Renal pelvis (tissue), 12 donors: ENCODE results near the gene UPK3BL1. TPM values are rescaled to one million over a fixed set of nuclear protein-coding genes. Genes with fewer than 3 reads are reported as not detected.
"Not testable (repeated sequence)": the region's sequence is repeated elsewhere in the genome, so short reads cannot be mapped to it uniquely, and the experiment has no call there.

ENCODE experiments used
- DNase-seq: peaks from one replicate; pipeline ENCODE4 v3.0.0-alpha.2; 2013
- long read RNA-seq, 16 experiments: transcript quantifications; one replicate each; lab custom pipeline, GENCODE V29; 2026
- polyA plus RNA-seq, 3 donors: library from polyadenylated mRNA; unstranded; fragments of 120-200 nt; gene quantifications; one replicate each; pipeline ENCODE4 v1.2.1, GENCODE V29; 2013; ENCODE audit not compliant: insufficient read length in 3 of 3

Gene UPK3BL1
- 10 to 100 TPM; 17.7 to 50.9 (median 18.6) TPM for polyA plus RNA-seq
- long read RNA-seq, donor 1, transcript UPK3BL1-201 (6 exons, 1,342 nt), result major isoform, 5 of 5 reads
- long read RNA-seq, donor 1, partial matches to known transcripts, result 0 of 5 reads
- long read RNA-seq, donor 1, other reads (novel, unspliced or antisense), result 0 of 5 reads
- long read RNA-seq, donor 2, transcript UPK3BL1-201 (6 exons, 1,342 nt), result major isoform, 6 of 6 reads
- long read RNA-seq, donor 2, partial matches to known transcripts, result 0 of 6 reads
- long read RNA-seq, donor 2, other reads (novel, unspliced or antisense), result 0 of 6 reads
- long read RNA-seq, donor 3, partial matches to known transcripts, result 0 of 4 reads
- long read RNA-seq, donor 3, other reads (novel, unspliced or antisense), result 0 of 4 reads
- long read RNA-seq, donor 4, partial matches to known transcripts, result 0 of 4 reads
- long read RNA-seq, donor 4, other reads (novel, unspliced or antisense), result 0 of 4 reads
- long read RNA-seq, donor 5, partial matches to known transcripts, result 0 of 2 reads
- long read RNA-seq, donor 5, other reads (novel, unspliced or antisense), result 0 of 2 reads
- long read RNA-seq, donor 6, transcript UPK3BL1-201 (6 exons, 1,342 nt), result major isoform, 13 of 13 reads
- long read RNA-seq, donor 6, partial matches to known transcripts, result 0 of 13 reads
- long read RNA-seq, donor 6, other reads (novel, unspliced or antisense), result 0 of 13 reads
- long read RNA-seq, donor 7, partial matches to known transcripts, result 0 of 1 reads
- long read RNA-seq, donor 7, other reads (novel, unspliced or antisense), result 0 of 1 reads
- long read RNA-seq, donor 8, result 0 reads
- long read RNA-seq, donor 9, result 0 reads
- long read RNA-seq, donor 10, partial matches to known transcripts, result 0 of 2 reads
- long read RNA-seq, donor 10, other reads (novel, unspliced or antisense), result 0 of 2 reads
- long read RNA-seq, donor 11, partial matches to known transcripts, result 0 of 3 reads
- long read RNA-seq, donor 11, other reads (novel, unspliced or antisense), result 0 of 3 reads
- long read RNA-seq, donor 12, transcript UPK3BL1-201 (6 exons, 1,342 nt), result major isoform, 8 of 8 reads
- long read RNA-seq, donor 12, partial matches to known transcripts, result 0 of 8 reads
- long read RNA-seq, donor 12, other reads (novel, unspliced or antisense), result 0 of 8 reads
- long read RNA-seq, donor 13, transcript UPK3BL1-201 (6 exons, 1,342 nt), result major isoform, 6 of 6 reads
- long read RNA-seq, donor 13, partial matches to known transcripts, result 0 of 6 reads
- long read RNA-seq, donor 13, other reads (novel, unspliced or antisense), result 0 of 6 reads
- long read RNA-seq, donor 14, partial matches to known transcripts, result 0 of 2 reads
- long read RNA-seq, donor 14, other reads (novel, unspliced or antisense), result 0 of 2 reads
- long read RNA-seq, donor 15, transcript UPK3BL1-201 (6 exons, 1,342 nt), result major isoform, 8 of 8 reads
- long read RNA-seq, donor 15, partial matches to known transcripts, result 0 of 8 reads
- long read RNA-seq, donor 15, other reads (novel, unspliced or antisense), result 0 of 8 reads
- long read RNA-seq, donor 16, partial matches to known transcripts, result 0 of 1 reads
- long read RNA-seq, donor 16, other reads (novel, unspliced or antisense), result 0 of 1 reads

GRCh38 chr7:102642691-102643090 is at the start of gene UPK3BL1:
Gene UPK3BL1 (minus strand): TSS chr7:102642791. CDS start chr7:102642741, 50 bp downstream.
- DNase-seq, result not testable (repeated sequence)

GRCh38 chr7:102690602-102691001 is 48.0 kb upstream of the UPK3BL1 start:
- not testable (repeated sequence) for DNase-seq

DNA sequence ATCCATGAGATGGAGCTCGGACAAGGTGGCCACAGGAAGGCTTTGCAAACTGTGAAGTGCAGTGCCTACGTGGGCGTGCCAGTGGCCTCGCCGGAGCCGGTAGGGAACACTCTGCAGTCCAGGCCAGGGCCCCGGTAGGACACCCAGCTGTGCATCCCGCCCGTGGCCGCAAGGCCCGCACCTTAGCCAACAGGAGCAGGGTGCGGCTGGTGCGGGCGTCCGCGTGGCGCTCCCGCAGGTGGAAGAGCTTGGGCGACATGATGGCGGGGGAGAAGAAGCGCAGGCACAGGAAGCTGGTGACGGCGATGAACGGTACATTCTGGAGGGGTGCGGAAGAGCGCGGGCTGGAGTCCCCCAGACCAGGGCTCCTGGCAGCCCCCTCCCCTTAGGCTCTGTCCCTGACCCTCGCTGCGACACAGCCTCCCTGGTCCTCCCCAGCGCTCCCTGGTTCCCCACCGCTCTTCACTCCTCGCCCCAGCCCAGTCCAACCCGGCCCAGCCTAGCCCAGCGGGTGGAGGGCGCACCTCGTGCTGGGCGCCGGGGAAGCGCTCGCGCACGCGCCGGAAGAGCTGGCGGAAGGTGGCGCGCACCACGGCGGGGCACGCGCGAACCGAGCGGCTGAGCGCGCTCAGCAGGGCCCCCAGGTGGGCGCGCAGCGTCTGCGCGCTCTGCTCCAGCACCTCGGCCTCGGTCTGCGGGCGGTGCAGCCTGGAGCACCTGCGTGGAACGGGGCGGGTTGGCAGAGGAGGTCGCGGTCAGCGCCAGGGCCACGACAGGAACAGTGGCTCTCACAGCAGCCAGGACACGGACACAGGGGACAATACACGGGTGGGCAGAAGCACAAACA is 47.1 kb upstream of the UPK3BL1 start:
- DNase-seq, result not testable (repeated sequence)

DNA sequence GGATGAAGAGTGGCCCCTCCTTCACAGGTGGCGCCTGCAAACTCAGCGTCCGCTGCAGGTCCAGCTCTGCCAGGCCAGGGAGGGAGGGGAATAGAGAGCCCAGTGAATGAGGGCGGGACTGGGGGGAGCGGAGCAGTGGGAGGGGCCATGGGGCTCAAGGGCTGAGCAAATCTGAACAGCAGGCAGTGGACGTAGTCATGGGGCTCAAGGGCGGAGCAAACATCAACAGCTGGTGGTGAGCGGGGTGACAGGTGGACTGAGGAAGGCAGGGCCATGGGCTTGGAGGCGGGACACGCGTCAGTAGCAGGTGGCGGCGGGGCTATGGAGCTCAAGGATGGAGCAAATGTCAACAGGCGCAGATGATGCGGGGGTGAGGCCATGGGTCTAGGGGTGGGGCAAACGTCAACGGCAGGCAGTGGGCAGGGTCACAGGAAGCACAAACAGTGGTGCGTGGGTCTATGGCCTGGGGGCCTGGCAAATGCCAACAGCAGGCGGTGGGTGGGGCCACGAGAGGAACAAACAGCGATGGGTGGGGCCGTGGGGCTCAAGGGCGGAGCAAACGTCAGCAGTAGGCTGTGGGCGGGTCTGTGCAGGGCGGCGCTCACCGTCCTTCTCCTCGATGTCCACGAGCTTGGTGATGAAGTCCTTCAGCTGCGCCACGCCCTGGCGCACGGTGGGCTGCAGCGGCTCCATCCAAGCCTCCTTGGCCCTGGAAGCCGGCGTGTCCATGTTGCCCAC is 45.9 kb upstream of the UPK3BL1 start:
- DNase-seq, result not testable (repeated sequence)

DNA sequence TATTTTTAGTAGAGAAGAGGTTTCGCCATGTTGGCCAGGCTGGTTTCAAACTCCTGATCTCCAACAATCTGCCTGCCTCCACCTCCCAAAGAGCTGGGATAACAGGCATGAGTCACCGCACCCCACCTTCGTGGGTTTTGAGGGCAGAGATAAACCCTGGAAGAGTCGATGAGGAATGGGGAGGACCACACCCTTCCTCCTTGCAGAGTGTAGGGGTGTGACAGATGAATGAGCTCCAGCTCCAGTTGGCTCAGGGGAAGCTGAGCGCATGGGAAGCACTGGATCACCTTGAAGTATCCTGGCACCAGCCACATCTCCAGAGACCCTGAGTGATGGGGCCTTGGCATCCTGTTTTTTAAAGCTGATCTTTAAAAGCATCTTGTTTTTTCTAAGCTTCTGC is 40.0 kb upstream of the UPK3BL1 start:
- DNase-seq, result not testable (repeated sequence)

- DNase-seq, result not testable (repeated sequence)
Measured at GRCh38 chr7:102680780-102681179, 38.2 kb upstream of the UPK3BL1 start.

DNA sequence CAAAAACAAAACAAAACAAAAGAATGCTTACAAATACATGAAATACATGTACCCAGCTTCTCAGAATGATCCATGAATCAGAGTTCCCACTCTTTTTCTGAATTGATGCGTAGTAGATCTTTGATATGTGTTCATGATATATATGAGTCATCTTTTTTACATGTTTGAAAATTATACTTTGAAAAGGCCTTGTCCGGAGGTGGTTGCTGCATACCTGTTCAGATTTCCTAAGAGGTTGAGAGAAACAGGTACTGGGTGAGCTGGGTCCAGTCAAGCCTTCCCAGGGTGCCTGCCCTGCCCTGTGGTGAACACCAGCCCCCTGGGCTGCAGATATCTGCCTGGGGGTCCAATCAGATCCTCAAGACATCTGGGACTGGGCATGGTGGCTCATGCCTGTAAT is 33.0 kb upstream of the UPK3BL1 start:
- not testable (repeated sequence) for DNase-seq

GRCh38 chr7:102673447-102674067 is 31.0 kb upstream of the UPK3BL1 start:
- not testable (repeated sequence) for DNase-seq

DNA sequence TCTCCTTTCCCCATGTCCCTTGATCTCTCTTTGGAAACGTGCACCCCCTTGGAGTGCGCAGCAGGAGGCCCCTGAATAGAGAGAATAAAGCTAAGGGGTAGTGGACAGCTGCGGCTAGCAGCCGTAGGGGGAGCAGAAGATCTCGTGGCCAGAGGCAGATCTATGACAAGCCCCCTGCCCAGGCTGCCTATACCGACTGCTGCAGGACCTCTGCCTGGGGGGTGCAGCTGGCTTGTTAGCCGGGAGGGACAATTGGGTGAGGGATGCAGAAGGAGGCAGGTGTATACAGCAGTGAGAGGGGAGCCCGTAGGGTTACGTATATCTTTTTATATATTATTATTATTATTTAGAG is 29.3 kb upstream of the UPK3BL1 start:
- not testable (repeated sequence) for DNase-seq

GRCh38 chr7:102671166-102671955 is 28.8 kb upstream of the UPK3BL1 start, which contains the start of gene POLR2J2:
Gene POLR2J2 (minus strand): TSS chr7:102671663. CDS start chr7:102671601, 62 bp downstream.
- DNase-seq, result peak; percentile 53

DNA sequence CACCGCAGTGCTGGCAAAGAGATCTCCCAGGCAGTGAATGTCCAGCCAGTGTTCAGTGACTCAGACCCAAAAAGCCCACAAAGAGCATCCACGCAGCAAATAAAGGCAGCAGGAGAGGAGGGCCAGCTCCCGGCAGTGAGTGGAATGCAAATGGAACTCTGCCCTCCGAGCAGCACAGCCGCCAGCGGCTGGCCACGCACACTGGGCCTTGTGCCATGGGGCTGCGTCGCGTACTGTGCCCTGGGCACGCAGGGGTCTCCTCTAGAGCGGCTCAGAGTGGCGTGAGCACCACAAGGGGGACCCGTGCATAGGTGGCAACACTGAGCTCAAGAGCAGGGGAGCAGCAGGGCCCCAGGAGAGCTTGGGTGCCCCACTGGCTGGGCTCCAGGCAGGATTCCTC is 24.9 kb upstream of the UPK3BL1 start:
- DNase-seq, result not testable (repeated sequence)

GRCh38 chr7:102666850-102667249 is 24.3 kb upstream of the UPK3BL1 start:
- not testable (repeated sequence) for DNase-seq

- not testable (repeated sequence) for DNase-seq
Measured at GRCh38 chr7:102664765-102665164, 22.2 kb upstream of the UPK3BL1 start.

- DNase-seq, result not testable (repeated sequence)
Measured at GRCh38 chr7:102649924-102650323, 7.3 kb upstream of the UPK3BL1 start, which contains the start of gene SPDYE2B. Gene SPDYE2B (plus strand): TSS chr7:102650319. CDS start chr7:102652349, 2,030 bp downstream.

DNA sequence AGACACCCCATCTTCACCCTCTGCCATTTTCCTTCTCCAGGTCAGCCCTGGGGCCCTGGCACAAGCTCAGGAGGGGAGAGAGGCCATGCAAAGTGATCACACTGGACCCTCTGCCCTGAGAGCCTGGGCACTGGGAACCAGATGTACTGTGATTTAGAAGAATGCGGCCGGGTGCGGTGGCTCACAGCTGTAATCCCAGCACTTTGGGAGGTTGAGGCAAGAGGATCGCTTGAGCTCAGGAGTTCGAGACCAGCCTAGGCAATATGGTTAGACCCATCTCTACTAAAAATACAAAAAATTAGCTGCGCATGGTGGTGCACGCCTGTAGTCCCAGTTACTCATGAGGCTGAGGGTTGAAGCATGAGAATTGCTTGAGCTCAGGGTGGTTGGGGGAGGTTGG is 5.2 kb upstream of the UPK3BL1 start:
- not testable (repeated sequence) for DNase-seq

DNA sequence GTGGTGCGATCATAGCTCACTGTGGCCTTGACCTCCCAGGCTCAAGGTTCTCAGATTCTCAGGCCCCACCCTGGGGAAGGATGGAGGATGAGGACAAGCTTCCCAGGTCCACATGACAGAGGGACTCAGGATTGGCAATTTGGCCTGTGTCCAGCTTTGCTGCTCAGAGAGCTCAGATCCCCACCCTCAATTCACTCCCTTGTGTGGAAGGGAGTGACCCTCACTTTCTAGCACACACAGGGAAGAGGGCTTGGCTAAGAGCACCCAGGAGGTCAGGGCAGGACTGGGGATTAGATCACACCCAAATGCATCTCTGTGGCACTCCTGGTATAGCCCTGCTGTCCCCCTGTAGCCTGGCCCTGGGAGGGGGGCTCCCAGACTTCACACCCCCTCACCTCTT is 813 bp upstream of the UPK3BL1 start:
- not testable (repeated sequence) for DNase-seq

- DNase-seq, result not testable (repeated sequence)
Measured at GRCh38 chr7:102638848-102639247, 3.7 kb downstream of the UPK3BL1 start.

GRCh38 chr7:102636956-102637355 is 5.6 kb downstream of the UPK3BL1 start:
- DNase-seq, result not testable (repeated sequence)
